KOPT-K1 (cell line): ENCODE data around the gene ZNF467.
A peak's percentile ranks its signal among the peaks of the same experiment; 100 is the strongest.

ENCODE experiments used
- H3K27ac ChIP-seq: fragments of 200-600 bp; sonication (generic); 2 replicates; pipeline ENCODE4 v1.5.1; 2016; ENCODE audit warnings: antibody characterized with exemption, mild to moderate bottlenecking, low read depth, low read length; ENCODE audit not compliant: poor library complexity, severe bottlenecking
- H3K36me3 ChIP-seq: fragments of 200-600 bp; sonication (generic); 2 replicates; pipeline ENCODE4 v1.5.1; 2017; ENCODE audit warnings: antibody characterized with exemption, mild to moderate bottlenecking, low read length, moderate library complexity; ENCODE audit not compliant: insufficient read depth
- H3K9me3 ChIP-seq: fragments of 200-600 bp; sonication (generic); 2 replicates; pipeline ENCODE4 v1.5.1; 2017; ENCODE audit warnings: antibody characterized with exemption, low read length, mild to moderate bottlenecking; ENCODE audit not compliant: insufficient read depth, poor library complexity, severe bottlenecking

Gene ZNF467

DNA sequence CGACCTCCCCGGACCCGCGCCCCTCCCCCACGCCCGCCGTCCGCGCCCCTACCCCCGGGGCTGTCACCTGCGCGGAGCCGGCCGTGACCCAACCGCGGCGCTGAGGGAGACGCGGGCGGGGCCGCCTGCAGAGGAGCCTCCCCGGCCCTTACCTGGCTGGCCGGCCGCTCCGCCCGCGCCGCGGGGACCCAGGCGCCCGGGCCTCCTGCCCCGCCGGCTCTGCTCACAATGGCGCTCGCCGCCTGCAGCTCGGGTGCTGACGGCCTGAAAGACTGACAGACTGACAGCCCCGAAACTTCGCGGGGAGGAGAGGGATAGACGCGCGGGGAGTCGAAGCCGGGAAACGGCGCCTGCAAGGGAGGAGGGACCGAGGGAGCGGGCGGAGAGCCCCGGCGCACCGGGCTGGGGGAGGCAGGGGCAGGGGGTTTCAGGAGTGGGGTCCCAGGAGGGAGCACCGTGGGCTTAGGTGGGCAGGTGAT, 393 bp downstream of the ZNF467 start:
- Histone ChIP-seq H3K27ac (no peak overlapping the region), H3K9me3 (no peaks in the 10 kb centered on the region)

DNA sequence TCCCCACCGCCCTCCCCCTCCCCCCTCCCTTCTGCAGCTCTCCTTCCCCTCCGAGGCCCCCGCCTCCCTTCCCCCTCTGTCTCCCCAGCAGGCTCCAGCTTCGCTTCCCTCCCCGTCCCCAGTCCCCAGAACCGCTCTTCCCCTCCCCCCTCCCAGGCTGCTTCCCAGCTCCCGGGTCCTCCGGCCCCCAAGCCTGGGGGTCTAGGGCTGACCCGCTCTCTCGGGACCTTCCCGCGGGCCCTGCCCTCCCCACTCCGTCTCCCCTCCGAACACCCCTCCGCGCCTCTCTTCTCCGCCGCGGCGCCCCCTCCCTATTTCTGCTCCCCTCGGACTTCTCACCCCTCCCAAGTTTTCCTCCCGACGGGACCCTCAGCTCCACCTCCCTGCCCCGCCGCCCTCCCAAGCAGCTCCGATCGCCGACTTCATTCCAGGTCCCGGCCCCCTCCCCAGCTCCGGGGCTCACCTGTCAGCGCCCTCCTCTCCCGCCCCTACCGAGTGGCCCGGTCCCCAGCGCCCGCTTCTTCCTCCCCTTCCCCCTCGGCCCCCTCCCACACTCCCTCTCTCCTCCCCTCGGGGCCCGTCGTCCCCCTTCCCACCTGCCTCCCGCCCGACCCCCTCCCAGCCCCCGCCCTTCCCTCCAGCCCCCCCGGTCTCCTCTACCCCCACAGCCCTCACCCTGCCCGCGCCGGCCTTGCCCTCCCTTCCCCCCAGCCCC, 990 bp downstream of the ZNF467 start:
- no peaks in the 10 kb centered on the region for H3K36me3 ChIP-seq
- no peak overlapping the region for H3K27ac ChIP-seq
- no peaks in the 10 kb centered on the region for H3K9me3 ChIP-seq

More for the DNA sequence above, 393 bp downstream of the ZNF467 start:
- no peaks in the 10 kb centered on the region for H3K36me3 ChIP-seq

DNA sequence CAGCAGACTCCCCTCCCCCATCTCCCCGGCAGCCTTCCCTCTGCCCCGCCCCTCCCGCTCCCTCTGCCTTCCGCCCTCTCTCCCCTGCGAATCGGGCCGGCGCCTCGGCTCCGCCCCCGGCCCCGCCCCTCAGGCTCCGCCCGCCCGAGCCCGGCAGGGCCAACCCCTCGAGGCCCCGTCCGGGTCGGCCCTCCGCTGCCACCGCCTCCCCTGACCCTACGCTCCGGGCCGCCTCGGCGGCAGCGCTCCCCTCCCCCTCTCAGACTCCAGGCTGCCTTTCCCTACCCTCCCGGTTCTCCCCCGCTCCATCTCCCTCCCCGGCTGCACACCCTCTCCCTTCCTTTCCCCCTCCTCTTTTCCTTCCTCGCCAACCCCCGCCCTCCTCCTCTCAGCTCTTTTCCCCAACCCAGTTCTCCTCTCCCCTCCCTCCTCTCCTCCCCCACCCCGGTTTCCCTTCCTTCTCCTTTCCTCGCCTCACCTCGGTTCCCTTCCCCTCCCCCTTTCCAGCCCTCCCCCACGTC, 1.6 kb downstream of the ZNF467 start:
- H3K9me3 ChIP-seq = no peaks in the 10 kb centered on the region
- peak overlapping the region; percentile 46 for H3K27ac ChIP-seq
- H3K36me3 ChIP-seq = no peaks in the 10 kb centered on the region

DNA sequence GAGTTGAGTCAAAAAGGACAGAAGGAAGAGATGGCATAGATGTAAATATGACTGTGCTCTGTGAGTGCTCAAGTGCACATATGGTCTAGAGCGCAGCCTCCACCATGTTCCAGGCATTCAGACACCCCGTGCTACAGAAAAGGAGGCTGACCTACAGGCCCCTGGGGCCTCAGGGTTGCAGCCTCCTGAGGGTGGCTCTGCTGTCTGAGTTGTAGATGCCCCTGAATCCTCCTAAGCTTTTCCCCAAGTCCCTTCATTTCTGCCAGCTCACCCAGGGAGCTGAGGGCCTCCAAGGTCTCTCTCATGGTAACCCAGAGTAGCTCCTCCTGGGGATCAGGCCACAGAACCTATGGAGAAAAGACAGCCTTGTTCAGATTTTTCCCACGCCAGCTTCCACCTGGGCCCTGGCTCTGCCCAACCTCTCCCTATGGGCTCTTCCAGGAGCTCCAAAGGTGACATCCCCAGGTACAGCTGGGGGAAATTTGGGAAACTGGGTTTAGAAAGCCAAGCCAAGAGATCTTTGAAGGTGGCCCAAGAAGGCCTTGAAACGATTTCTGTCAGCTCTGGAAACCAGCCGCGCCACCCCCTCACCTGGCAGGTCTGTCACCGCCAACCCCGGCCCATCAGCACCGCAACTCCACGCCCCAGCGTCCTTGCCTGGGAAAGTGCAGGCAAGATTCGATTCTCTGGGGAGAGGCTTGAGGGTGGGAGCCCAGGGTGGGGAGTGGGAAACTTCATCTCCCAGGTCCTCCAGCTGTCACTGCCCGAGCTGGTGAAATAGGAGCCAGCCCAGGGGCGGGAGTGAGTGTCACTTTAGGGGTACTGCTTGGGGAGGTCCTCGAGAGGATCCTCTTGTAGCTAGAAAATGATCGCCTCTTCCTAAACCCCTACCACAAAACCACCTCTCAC, 2.4 kb downstream of the ZNF467 start:
- no peaks in the 10 kb centered on the region for H3K9me3 ChIP-seq
- H3K36me3 ChIP-seq = no peaks in the 10 kb centered on the region
- no peak overlapping the region for H3K27ac ChIP-seq

DNA sequence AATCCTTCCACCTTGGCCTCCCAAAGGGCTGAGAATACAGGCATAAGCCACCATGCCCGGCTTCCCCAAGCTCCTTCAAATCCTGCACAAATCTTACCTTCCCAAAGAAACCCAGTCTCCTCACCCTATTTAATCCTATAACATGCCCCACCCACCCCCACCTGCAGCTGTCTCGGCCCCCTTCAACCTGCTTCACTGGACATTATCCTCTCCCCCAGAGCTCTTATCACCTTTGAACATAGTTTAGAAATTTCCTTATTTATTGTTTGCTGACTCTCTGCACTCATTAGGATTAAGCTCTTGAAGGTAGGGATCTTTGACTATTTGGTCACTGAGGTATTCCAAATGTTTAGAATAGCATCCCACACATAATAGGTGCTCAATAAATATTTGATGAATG, 3.5 kb downstream of the ZNF467 start:
- Histone ChIP-seq H3K27ac (no peak overlapping the region), H3K9me3 (no peaks in the 10 kb centered on the region), H3K36me3 (no peaks in the 10 kb centered on the region)

DNA sequence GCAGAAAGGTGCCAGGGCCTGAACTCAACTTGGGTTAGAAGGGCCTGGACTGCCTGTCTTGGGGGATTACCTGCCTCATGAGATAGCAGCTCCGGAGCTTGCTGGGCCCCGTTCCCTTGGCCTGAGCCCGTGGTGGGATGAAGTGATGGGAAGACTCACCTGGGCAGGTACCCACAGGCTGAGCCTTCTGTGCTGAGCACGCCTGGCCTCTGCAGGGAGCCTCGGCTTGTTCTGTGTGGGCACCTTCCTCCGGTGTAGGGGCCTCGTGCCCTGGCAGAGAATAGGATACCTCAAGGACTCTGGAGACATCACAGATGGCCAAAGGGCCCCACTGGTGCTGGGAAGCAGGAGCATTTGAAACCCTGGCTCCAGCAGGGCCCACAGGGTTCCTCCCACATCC, 4.5 kb downstream of the ZNF467 start:
- Histone ChIP-seq H3K9me3 (no peaks in the 10 kb centered on the region), H3K36me3 (no peaks in the 10 kb centered on the region), H3K27ac (no peak overlapping the region)

DNA sequence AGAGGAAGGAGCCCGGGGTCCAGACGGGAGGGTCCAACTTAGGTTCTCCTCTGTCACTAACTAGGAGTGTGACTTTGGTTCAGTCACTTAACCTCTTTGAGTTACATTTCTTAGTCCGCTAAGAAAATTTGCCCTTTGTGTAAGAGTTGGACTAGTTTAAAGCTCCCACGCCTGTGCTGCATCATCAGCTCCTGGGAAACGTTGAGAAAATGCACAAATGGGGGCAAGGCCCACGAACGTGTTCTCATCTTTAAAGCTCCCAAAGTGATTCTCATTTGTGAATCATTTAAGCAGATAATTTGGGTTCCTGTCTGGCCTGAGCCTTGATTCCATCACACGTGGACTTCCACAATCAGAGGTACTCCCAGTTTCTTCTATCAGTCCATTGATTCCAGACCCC, 6.3 kb downstream of the ZNF467 start:
- Histone ChIP-seq H3K36me3 (no peaks in the 10 kb centered on the region), H3K9me3 (no peaks in the 10 kb centered on the region), H3K27ac (no peak overlapping the region)

DNA sequence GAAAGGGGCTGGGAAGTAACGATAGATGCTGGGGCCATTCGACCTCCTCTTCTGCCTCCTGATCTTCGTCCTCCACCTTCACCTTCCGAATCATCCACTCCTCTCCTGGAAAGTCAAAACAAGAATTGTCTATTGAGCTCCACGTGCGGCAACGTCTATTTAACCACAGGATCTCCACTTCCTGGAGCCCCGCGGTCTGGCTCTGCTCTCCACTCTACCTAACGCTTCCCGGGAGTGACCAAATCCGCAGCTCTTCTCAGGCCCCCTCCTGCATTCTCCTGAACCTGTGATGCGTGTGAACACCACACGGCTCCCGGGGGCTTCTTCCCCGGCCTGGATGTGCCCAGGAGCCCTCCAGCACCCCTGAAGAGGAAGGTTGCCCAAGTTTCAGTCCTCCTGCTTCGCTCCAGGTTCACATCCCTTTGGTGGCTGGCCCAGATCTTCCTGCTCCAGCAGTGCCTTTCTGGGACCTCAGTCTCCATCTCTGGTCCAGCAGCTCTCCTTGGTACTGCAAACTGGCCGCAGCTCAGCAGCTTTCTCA, 7.2 kb downstream of the ZNF467 start:
- H3K36me3 ChIP-seq = no peaks in the 10 kb centered on the region

DNA sequence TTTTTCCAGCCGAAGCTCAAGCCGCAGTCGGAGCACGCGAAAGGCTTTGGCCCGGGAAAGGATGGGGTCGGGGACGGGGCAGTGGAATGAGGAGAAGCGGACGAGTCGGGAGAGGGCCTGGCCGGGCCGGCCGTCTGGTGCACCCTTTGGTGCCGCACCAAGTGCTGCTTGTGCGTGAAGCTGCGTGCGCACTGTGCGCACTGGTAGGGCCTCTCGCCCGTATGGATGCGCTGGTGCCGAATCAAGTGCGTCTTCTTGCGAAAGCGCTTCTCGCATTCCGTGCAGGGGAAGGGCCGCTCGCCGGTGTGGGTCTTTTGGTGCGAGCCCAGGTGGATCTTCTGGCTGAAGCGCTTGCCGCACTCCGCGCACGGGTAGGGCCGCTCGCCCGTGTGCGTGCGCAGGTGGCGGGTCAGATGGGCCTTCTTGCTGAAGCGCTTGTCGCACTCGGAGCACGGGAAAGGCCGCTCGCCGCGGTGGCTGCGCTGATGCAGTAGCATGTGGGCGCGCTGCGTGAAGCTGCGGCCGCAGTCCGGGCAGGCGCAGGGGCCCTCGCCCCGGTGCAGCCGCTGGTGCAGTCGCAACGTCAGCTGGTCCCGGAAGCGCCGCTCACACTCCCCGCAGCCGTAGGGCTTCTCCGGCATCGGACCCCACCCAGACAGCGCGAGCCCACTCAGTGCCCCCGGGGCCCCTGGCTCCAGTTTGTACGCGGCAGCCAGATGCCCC, 7.8 kb downstream of the ZNF467 start:
- H3K36me3 ChIP-seq = no peaks in the 10 kb centered on the region
- H3K9me3 ChIP-seq = no peaks in the 10 kb centered on the region
- no peak overlapping the region for H3K27ac ChIP-seq

More for the DNA sequence above, 7.2 kb downstream of the ZNF467 start:
- Histone ChIP-seq H3K9me3 (no peaks in the 10 kb centered on the region), H3K27ac (no peak overlapping the region)

DNA sequence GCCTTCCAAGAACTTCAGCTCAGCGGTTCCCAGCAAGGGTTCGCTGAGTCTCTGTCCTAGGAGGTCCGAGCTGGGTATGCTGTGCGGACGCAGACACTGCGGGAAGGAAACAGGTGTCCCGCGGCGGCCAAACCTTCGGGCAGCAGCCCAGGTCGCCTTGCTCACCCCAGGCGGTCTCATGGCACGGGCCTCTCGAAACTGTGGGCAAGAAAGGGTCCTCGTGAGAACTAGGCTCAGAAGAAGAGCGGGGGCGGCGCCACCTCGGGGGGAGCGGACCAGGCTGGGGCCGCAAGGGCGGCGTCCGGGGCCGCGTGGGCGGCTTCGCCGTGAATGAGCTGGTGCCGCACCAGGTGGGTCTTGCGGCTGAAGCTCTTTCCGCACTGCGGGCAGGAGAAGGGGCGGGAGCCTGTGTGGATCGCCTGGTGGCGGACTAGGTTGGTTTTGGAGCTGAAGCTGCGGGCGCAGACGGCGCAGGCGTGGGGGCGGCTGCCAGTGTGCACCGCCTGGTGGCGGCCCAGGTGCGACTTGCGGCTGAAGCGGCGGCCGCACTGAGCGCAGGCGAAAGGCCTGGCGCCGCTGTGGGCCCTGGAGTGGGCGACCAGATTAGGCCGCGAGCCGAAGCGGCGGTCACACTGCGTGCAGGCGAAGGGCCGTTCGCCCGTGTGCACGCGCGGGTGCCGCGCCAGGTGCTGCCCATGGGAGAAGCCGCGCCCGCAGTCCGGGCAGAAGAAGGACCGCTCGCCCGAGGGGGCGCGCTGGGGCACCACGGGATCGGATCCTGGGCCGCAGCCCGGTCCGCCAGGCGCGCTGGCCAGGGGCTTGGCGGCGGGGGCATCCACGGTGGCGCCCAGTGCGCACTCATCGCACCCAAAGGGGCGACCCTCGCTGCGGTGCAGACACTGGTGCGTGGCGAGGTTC, 8.6 kb downstream of the ZNF467 start:
- Histone ChIP-seq H3K27ac (no peak overlapping the region), H3K36me3 (no peaks in the 10 kb centered on the region), H3K9me3 (no peaks in the 10 kb centered on the region)

DNA sequence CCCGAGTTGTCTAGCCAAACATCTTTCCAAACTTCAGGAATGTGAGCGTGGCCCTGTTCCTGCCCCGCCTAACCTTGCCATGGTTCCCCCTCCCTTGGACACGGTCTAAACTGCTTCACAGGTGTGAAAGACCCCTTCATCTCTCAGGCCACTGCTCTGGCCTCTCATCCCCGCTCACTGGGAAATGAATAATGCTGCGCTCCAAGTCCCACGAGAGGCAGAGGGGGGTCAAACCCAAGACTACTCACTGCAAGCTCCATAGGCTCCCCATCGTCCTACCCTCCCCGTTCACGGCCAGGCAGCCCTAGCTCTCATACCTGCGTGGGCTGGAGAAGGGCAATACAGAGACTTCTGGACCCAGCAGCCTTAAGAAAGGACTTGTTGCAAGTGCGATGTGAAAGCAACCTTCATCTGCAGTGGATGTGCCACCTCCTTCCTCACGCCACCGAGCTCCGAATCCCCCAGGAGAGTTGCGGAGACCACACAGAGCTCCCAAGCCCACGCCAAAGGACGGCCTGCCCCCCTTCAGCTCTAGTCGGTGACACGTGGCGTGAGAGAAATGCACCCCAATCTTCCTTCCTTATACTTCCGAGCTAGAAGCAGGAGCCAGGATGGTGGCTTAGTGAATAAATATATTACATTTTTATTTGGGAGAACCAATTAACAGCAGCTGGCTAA, 9.7 kb downstream of the ZNF467 start:
- H3K27ac ChIP-seq = no peak overlapping the region
- H3K9me3 ChIP-seq = no peaks in the 10 kb centered on the region
- H3K36me3 ChIP-seq = no peaks in the 10 kb centered on the region

DNA sequence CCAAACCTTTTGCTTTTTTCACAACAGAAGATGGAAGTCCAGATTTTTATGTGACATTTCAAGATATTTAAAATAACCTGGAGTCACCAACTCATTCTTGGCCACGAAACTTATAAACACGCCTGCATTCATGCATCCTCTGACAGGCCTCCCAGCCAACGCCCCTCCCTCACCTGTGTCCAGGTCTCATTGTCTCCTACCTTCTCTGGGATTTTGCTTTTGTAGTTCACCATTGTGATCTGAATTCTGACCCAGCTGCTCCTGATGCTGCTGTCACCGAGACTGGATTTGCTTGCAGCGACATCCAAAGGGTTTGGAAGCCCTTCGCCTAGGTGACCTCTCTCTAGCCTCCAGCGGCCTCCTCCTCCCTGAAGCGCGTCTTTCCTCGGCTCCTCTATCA, 10.8 kb downstream of the ZNF467 start:
- Histone ChIP-seq H3K27ac (no peak overlapping the region), H3K36me3 (no peaks in the 10 kb centered on the region), H3K9me3 (no peaks in the 10 kb centered on the region)

DNA sequence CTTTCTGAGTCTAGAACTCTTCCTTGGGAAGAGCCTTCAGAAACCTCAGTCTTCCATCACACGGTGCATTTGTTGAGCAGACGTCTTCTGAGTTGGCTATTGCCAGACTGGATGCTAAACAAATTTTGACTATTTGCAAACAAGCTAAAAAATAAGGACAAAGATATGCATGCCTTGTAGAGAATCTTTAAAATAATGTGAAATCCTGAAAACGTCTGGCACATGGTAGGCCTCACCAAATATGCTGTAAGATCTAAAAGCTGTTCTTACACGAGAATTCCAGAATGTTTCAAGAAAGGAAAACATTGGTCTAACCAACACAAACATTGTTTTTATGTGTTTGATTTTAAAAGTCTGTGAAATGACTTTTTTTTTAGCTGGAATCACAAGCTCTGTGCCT, 11.3 kb downstream of the ZNF467 start:
- no peaks in the 10 kb centered on the region for H3K9me3 ChIP-seq
- H3K27ac ChIP-seq = no peak overlapping the region
- H3K36me3 ChIP-seq = no peaks in the 10 kb centered on the region
